Stimulated activated CD8-positive, alpha-beta memory T cell treated with anti-CD3 and anti-CD28 coated beads, Interleukin-7, amount 100 ng/mL, for 24 hours (primary cell): Measurements from ENCODE around the gene PCDH1.

ENCODE experiments used
- DNase-seq: peaks from one replicate; pipeline ENCODE4 v3.0.0-alpha.2; 2020; ENCODE audit warnings: low read depth

PCDH1 gene

GRCh38 chr5:141807732-141808131, 70.5 kb downstream of the PCDH1 start:
- DNase-seq, result no peak

- DNase-seq, result no peak
These were observed 70.9 kb downstream of the PCDH1 start for GRCh38 chr5:141807329-141807728.

GRCh38 chr5:141806626-141807025, 71.6 kb downstream of the PCDH1 start:
- DNase-seq, result no peak

- DNase-seq, result no peak
These were observed 72.2 kb downstream of the PCDH1 start for GRCh38 chr5:141805874-141806595.

- no peak for DNase-seq
These were observed 73.7 kb downstream of the PCDH1 start for GRCh38 chr5:141804475-141804874.
